ENCODE results near the gene SRGAP2C.
A peak's percentile ranks its signal among the peaks of the same experiment; 100 is the strongest.
"Not testable (repeated sequence)": the region's sequence is repeated elsewhere in the genome, so short reads cannot be mapped to it uniquely, and the experiment has no call there.

Gene SRGAP2C

DNA sequence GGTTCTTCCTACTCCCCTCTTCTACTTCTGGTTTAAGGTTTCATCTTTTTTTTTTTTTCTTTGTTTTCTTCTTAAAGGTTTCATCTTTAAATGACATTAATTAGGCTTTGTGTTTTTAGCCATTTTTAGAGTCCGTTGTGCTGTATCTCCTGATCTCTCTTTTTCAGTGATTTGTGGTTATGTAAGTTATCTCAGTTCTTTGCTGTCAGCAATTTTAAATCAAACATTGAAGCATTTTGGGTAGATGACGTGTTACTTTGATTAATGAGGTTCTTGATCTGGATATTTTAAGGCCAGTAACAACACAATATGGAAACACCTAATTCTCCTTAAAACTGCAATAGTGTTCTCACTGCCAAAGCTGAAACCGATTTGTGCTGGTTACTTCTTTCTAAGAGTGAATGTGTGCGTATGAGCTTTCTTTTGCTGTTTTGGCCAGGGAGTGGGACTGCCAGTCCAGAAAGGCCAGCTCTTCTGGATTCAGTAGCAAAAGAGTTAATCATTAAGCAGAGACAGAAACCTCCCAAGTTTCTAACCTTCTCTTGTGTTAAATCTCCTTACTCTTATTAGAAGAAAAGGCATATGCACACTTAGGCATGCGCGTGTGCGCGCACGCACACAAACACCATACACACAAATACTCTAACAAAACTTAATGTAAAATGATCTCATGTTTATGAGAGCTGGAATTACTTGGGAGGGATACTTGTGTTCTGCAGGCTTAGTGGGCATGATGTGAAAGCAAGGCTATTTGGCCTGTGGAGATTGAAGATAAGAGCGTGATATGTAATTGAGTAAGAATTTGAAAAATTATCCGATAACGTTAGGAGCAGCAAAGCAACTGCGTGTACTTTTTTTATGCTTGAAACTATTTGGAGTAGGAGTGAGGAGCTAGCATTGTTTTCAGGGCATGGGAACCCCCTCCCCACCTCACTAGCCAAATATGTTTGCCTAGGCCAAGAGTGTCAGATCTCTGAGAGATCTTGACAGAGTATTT lies 16.5 kb downstream of the SRGAP2C start:
- Histone ChIP-seq H4K20me1 (peaks cover 0 to 17% (median 0%) of the 10 kb centered on the region in 11 experiments; a peak in 2 of 22 replicates), H3K4me1 (peaks cover 0 to 11% (median 0%) of the 10 kb centered on the region in 10 experiments; a peak in 3 of 20 replicates), H3K4me2 (peak overlapping the region in 2 of 11 experiments; percentile 44 to 60; a peak in 4 of 22 replicates)
- not testable (repeated sequence) for H3K4me3 ChIP-seq; H3K27ac ChIP-seq; H3K27me3 ChIP-seq; H3K9ac ChIP-seq; H3K36me3 ChIP-seq; H3K9me3 ChIP-seq (replicated peaks in 1 of 11)

GRCh38 chr1:121202986-121203385 lies 18.2 kb downstream of the SRGAP2C start:
- not testable (repeated sequence) for H3K9ac ChIP-seq; H3K27ac ChIP-seq; H3K36me3 ChIP-seq; H3K27me3 ChIP-seq; H3K4me2 ChIP-seq; H3K4me3 ChIP-seq; H3K9me3 ChIP-seq (replicated peaks in 1 of 11)
- H4K20me1 ChIP-seq: peaks cover 0 to 25% (median 0%) of the 10 kb centered on the region in 11 experiments; a peak in 3 of 22 replicates
- H3K4me1 ChIP-seq: peaks cover 0 to 11% (median 0%) of the 10 kb centered on the region in 10 experiments; a peak in 3 of 20 replicates

DNA sequence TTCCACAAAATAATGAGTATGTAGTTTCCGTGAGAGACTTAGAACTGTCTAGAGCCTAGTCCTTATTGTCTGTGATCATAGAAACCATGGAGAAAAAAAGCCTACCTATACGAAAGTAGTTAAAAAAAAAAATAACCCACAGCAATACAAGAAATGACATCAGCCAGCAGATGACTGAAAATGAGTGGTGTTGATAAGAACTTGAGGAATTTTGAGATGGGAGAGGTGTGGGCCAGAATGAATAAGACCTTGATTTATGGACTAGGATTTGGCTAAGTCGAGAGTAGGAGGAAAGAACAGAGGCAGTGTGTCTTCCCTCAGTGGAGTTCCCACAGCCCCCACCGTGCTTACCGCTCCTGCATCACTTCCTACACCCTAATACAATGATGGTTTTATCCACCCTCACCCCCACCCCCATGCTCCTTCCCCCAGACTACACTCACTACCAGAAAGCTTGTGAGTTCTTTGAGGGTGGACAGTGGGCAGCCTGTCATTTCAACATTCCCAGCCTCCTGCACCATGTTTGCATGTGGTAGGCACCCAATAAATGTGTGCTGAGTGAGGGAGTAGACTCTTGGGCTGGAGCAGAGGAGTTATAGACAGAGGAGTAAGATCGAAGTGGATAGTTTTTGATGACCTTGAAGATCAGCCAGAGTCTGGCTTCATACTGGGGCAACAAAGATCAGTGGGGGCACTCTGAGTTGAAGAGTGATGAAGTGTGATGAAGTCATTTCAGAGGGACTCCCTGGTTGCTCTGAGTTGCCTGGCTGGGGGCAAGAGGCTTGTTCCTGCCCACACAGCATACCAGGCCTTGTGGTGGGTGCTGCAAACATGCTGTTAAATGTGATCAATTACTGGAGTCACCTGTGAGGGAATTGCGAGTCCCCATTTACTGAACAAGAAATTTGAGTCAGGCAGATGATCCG lies 21.3 kb downstream of the SRGAP2C start:
- peaks cover 0 to 11% (median 0%) of the 10 kb centered on the region in 10 experiments; a peak in 3 of 20 replicates for H3K4me1 ChIP-seq
- H3K27me3 ChIP-seq; H3K27ac ChIP-seq; H3K36me3 ChIP-seq; H3K9ac ChIP-seq; H3K9me3 ChIP-seq (replicated peaks in 1 of 11); H3K4me3 ChIP-seq; H3K4me2 ChIP-seq: not testable (repeated sequence)
- peaks cover 0 to 29% (median 0%) of the 10 kb centered on the region in 11 experiments; a peak in 3 of 22 replicates for H4K20me1 ChIP-seq

DNA sequence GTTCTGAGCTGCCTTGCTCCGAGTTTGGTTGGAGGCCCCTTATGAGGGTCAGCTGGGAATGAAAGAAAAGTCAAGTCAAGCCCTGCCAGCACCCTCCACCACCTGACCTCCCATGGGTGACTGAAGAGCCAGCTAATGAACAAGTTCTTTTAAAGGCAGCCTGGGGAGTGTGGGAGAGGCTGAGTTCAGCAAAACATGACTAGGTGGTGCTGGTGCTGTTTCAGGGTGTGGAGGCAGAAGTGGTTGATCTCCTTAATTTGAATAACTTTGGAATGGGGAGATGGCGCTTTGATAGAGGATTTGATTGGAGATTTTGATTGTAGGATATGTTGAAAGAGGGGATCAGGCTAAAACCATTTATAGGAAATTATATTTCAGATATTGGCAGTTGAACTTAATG lies 22.6 kb downstream of the SRGAP2C start:
- not testable (repeated sequence) for H3K27me3 ChIP-seq; H3K4me2 ChIP-seq; H3K4me3 ChIP-seq; H3K9ac ChIP-seq; H3K4me1 ChIP-seq; H3K9me3 ChIP-seq (replicated peaks in 1 of 11); H3K27ac ChIP-seq; H3K36me3 ChIP-seq
- H4K20me1 ChIP-seq: peaks cover 0 to 22% (median 0%) of the 10 kb centered on the region in 11 experiments; a peak in 3 of 22 replicates

DNA sequence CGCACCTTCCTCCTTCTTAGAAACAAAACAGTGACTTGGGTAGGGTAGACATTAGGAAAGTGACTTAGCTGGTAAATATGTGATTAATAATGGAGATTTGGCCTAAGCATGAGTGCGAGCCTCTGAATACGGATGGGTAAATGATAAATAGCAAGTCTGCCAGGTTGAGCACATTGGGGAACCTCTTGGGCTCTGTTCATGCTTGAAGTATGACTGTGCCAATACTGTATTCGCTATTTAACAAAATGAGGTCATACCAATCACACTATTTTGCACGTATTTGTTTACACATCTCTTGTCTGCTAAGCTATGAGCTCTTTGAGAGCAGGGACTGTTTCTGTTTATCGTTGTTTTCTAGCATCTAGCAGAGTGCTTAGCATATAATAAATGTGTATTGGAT lies 23.6 kb downstream of the SRGAP2C start:
- not testable (repeated sequence) for H3K36me3 ChIP-seq; H3K4me3 ChIP-seq; H3K27me3 ChIP-seq; H3K9me3 ChIP-seq (replicated peaks in 1 of 11); H3K4me1 ChIP-seq; H3K4me2 ChIP-seq; H3K27ac ChIP-seq; H3K9ac ChIP-seq
- H4K20me1 ChIP-seq: peaks cover 0 to 23% (median 0%) of the 10 kb centered on the region in 11 experiments; a peak in 3 of 22 replicates

DNA sequence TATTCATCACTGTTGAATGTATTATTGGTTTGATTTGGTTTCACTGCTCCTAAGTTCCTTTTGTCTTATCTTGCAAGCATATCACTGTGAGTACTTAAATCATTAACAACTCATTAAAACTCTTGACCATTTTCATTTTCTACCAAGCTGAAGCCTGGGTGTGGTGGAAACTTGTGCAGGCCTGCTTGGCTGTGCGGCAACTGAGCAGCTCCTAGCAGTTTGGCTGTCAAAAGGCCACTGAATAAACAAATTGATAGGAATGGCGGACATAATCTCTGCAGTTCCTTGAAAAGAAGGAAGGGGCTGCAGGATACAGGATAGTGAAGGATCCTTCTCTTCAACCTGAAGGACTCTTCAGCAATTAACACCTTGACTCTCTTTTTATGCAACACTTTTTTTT lies 26.0 kb downstream of the SRGAP2C start:
- H3K4me2 ChIP-seq; H3K9ac ChIP-seq; H3K27me3 ChIP-seq; H3K36me3 ChIP-seq; H3K9me3 ChIP-seq (replicated peaks in 1 of 11); H3K4me1 ChIP-seq; H3K27ac ChIP-seq; H3K4me3 ChIP-seq: not testable (repeated sequence)
- peaks cover 0 to 25% (median 0%) of the 10 kb centered on the region in 11 experiments; a peak in 3 of 22 replicates for H4K20me1 ChIP-seq

- peaks cover 0 to 21% (median 0%) of the 10 kb centered on the region in 11 experiments; a peak in 2 of 22 replicates for H4K20me1 ChIP-seq
- H3K9ac ChIP-seq; H3K4me2 ChIP-seq; H3K27ac ChIP-seq; H3K4me3 ChIP-seq; H3K9me3 ChIP-seq (replicated peaks in 1 of 11); H3K36me3 ChIP-seq; H3K27me3 ChIP-seq; H3K4me1 ChIP-seq: not testable (repeated sequence)
Observed at GRCh38 chr1:121213491-121213890, 28.7 kb downstream of the SRGAP2C start.

DNA sequence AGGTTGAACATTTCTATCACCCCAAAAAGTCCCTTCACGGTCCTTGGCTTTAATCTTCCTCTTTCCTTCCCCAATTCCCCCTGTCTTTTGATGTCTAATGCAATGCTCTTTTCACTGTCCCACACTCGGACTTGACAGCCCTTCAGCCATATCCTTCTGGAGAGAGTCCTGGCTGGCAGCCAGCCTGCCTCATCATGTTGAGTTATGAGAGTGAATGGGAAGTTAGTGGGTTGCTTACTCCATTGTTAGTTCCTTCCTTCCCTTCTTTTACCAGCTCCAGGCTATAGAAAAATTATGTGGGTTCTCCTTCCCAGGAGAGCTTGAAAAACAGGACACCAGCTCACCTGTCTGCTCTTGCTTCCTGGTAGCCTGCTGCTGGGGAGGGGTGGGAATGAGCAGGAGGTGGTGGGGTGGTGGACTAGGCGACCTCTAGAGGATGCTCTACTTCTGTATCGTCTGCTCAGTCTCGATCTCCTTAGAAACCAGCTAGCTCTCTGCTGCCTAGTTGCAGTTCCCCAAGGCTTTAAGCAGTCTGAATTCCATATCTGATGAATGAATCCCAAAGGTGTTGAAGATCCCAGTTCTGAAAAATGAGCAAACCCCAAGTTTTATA lies 29.9 kb downstream of the SRGAP2C start:
- not testable (repeated sequence) for H3K4me3 ChIP-seq; H3K4me1 ChIP-seq; H3K9ac ChIP-seq; H3K27me3 ChIP-seq; H3K36me3 ChIP-seq; H3K4me2 ChIP-seq; H3K9me3 ChIP-seq (replicated peaks in 1 of 11); H3K27ac ChIP-seq
- H4K20me1 ChIP-seq: peaks cover 0 to 20% (median 0%) of the 10 kb centered on the region in 11 experiments; a peak in 2 of 22 replicates

GRCh38 chr1:121215699-121216417 lies 31.1 kb downstream of the SRGAP2C start:
- not testable (repeated sequence) for H3K4me1 ChIP-seq; H3K27ac ChIP-seq; H3K27me3 ChIP-seq; H3K4me2 ChIP-seq; H3K4me3 ChIP-seq; H3K36me3 ChIP-seq; H3K9ac ChIP-seq; H3K9me3 ChIP-seq (replicated peaks in 1 of 11)
- peaks cover 0 to 20% (median 0%) of the 10 kb centered on the region in 11 experiments; a peak in 2 of 22 replicates for H4K20me1 ChIP-seq

- not testable (repeated sequence) for H3K27me3 ChIP-seq; H3K36me3 ChIP-seq; H3K4me1 ChIP-seq; H3K9me3 ChIP-seq (replicated peaks in 1 of 11); H3K9ac ChIP-seq; H3K27ac ChIP-seq; H3K4me3 ChIP-seq; H3K4me2 ChIP-seq
- H4K20me1 ChIP-seq: peaks cover 0 to 21% (median 0%) of the 10 kb centered on the region in 11 experiments; a peak in 2 of 22 replicates
Observed at GRCh38 chr1:121216676-121217075, 31.9 kb downstream of the SRGAP2C start.

GRCh38 chr1:121221770-121222169 lies 37.0 kb downstream of the SRGAP2C start:
- H3K4me3 ChIP-seq; H3K9me3 ChIP-seq (replicated peaks in 1 of 11); H3K27ac ChIP-seq; H3K9ac ChIP-seq; H3K27me3 ChIP-seq; H3K36me3 ChIP-seq; H3K4me1 ChIP-seq; H3K4me2 ChIP-seq: not testable (repeated sequence)
- H4K20me1 ChIP-seq: peaks cover 0 to 19% (median 0%) of the 10 kb centered on the region in 11 experiments; a peak in 4 of 22 replicates

DNA sequence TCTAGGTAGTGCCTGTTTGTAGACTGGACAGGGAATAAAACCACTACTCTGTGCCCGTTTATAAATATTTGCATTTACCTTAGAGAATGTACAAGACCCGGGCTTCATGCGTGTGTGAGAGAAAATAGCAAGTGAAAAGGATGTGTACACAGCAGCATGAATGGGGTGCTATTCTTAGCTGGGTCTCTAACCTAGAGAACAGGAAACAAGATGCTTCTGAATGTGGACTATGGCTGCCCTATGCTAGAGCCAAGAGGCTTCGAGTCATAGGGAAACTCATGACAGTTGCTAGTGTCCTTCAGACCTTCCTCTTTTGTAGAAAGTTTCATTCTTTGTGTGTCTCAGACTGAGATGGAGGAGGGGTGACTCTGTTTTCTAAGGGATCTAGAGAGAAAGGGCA lies 39.9 kb downstream of the SRGAP2C start:
- not testable (repeated sequence) for H3K27me3 ChIP-seq; H3K9ac ChIP-seq; H3K4me1 ChIP-seq; H3K27ac ChIP-seq; H3K9me3 ChIP-seq (replicated peaks in 1 of 11); H3K4me3 ChIP-seq; H3K4me2 ChIP-seq; H3K36me3 ChIP-seq
- H4K20me1 ChIP-seq: peaks cover 0 to 15% (median 0%) of the 10 kb centered on the region in 11 experiments; a peak in 4 of 22 replicates
